OCI-LY7 (cell line): ENCODE data around the gene C18orf32. TPM values are rescaled to one million over a fixed set of nuclear protein-coding genes. Genes with fewer than 3 reads are reported as not detected.
"Not testable (repeated sequence)": the region's sequence is repeated elsewhere in the genome, so short reads cannot be mapped to it uniquely, and the experiment has no call there.

Experiments used
- BruUV-seq: library from RNA; stranded (reverse); fragments of 400-500 nt; replicated peaks from 2 replicates; lab custom pipeline; 2021; lab: Mats Ljungman, UMichigan
- CTCF ChIA-PET: fragments of 300-600 bp; sonication (Branson Sonifier 250); formaldehyde crosslinking; loops from one replicate; lab custom pipeline; 2022; ENCODE audit warnings: antibody characterized with exemption; ENCODE audit not compliant: unreplicated experiment; lab: Charles Lee
- POLR2A ChIA-PET: fragments of 300-600 bp; sonication (Branson Sonifier 250); formaldehyde crosslinking; loops from one replicate; lab custom pipeline; 2022; ENCODE audit warnings: antibody characterized with exemption; lab: Charles Lee
- DNase-seq: peaks from one replicate; pipeline ENCODE4 v3.0.0-alpha.2; 2015; ENCODE audit warnings: low spot score
- H2AFZ ChIP-seq: fragments of 200-600 bp; sonication (generic), shearing (Covaris generic); 2 replicates; pipeline ENCODE4 v1.6.1; 2014; ENCODE audit warnings: mild to moderate bottlenecking, antibody characterized with exemption, low read length, moderate library complexity
- H3K27ac ChIP-seq: fragments of 200-600 bp; sonication (generic); 2 replicates; pipeline ENCODE4 v1.5.1; 2014; ENCODE audit warnings: mixed run types, low read depth, mild to moderate bottlenecking, moderate library complexity, low read length, inconsistent platforms; ENCODE audit not compliant: poor library complexity, severe bottlenecking
- H3K36me3 ChIP-seq: fragments of 200-600 bp; sonication (generic); 2 replicates; pipeline ENCODE4 v1.6.1; 2014; ENCODE audit warnings: mild to moderate bottlenecking, antibody characterized with exemption, low read length, moderate library complexity, mixed read lengths; ENCODE audit not compliant: insufficient read depth
- H3K4me1 ChIP-seq: fragments of 200-600 bp; sonication (generic); 2 replicates; pipeline ENCODE4 v1.5.1; 2014; ENCODE audit warnings: mild to moderate bottlenecking, low read length; ENCODE audit not compliant: insufficient read depth, poor library complexity, severe bottlenecking
- H3K4me2 ChIP-seq: fragments of 200-600 bp; sonication (generic); 2 replicates; pipeline ENCODE4 v1.6.1; 2014; ENCODE audit warnings: mild to moderate bottlenecking, low read length
- H3K4me3 ChIP-seq: fragments of 200-600 bp; sonication (generic); 2 replicates; pipeline ENCODE4 v1.5.1; 2014; ENCODE audit warnings: mild to moderate bottlenecking, low read depth, low read length; ENCODE audit not compliant: poor library complexity, severe bottlenecking
- H3K79me2 ChIP-seq: fragments of 200-600 bp; sonication (generic); 2 replicates; pipeline ENCODE4 v1.6.1; 2016; ENCODE audit warnings: low read depth, mild to moderate bottlenecking, low read length, moderate library complexity, mixed read lengths; ENCODE audit not compliant: insufficient read depth
- H3K9me2 ChIP-seq: fragments of 200-600 bp; sonication (generic); 2 replicates; pipeline ENCODE4 v1.6.1; 2016; ENCODE audit warnings: mild to moderate bottlenecking, low read length, mixed read lengths; ENCODE audit not compliant: insufficient read depth
- H3K9me3 ChIP-seq: fragments of 200-600 bp; sonication (generic); 2 replicates; pipeline ENCODE4 v1.6.1; 2014; ENCODE audit warnings: mild to moderate bottlenecking, mixed run types, low read length, mixed read lengths
- H4K20me1 ChIP-seq: fragments of 200-600 bp; sonication (generic); 2 replicates; pipeline ENCODE4 v1.6.1; 2014; ENCODE audit warnings: mild to moderate bottlenecking, antibody characterized with exemption, low read length, moderate library complexity, mixed read lengths; ENCODE audit not compliant: insufficient read depth
- CTCF ChIP-seq: fragments of 200-600 bp; sonication (generic); conservative IDR thresholded peaks from 2 replicates; pipeline ENCODE4 v1.5.1; 2014; ENCODE audit warnings: mild to moderate bottlenecking, antibody characterized with exemption, low read length, moderate library complexity, mixed read lengths
- EZH2phosphoT487 ChIP-seq: fragments of 200-600 bp; sonication (generic); IDR thresholded peaks from 2 replicates; pipeline ENCODE4 v1.6.1; 2018; ENCODE audit warnings: low read depth, borderline replicate concordance, mild to moderate bottlenecking, mixed run types, antibody characterized with exemption, low read length, moderate library complexity, mixed read lengths
- intact Hi-C: fragments of 100-400 bp; cut with micrococcal nuclease; formaldehyde crosslinking; loops from one replicate; pipeline ENCODE4 v1.10.0; 2022; ENCODE audit not compliant: unreplicated experiment
- total RNA-seq, 2 experiments: library from RNA; depleted of rRNA in 1 of 2; stranded (reverse); fragments of >200 nt in 1 of 2; shearing (Covaris generic) in 1 of 2; gene quantifications; 2 replicates each; pipeline ENCODE4 v1.2.3, GENCODE V29; 2014 to 2022

Gene C18orf32
- total RNA-seq, 2 experiments from 2014 or later, result 6.8 to 11.1 TPM

DNA sequence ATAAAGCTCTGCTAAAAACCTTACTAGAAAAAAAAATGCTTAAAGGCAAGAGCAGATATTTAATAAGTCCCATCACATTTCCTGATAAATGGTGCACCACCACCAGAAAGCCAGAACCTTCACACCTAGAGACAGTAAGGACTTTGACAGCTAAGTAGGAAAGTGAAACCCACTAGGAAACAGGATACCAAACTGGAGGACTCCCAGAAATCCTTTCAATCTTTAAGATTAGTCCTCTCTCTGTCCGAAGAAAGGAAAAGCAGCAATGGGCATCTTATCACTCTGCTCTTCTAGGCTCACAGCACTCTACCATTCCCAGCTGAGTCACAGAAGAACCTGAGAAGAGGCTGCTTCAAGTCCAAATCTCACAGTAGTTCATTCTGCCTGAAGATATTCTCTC lies 30.2 kb downstream of the C18orf32 start:
- ChIA-PET POLR2A (no interaction called here), CTCF (interaction anchor here (1.0 kb wide), 1 partner anchor 10 kb away, joined by 3 read pairs; no protein-coding TSS in a partner anchor)
- no TSS peak for BruUV-seq
- peaks cover 47% of the 10 kb centered on the region for H3K4me1 ChIP-seq
- no peak for DNase-seq
- H3K4me2 ChIP-seq, result peak overlapping the region; percentile 90
- no peaks in the 10 kb centered on the region for H3K9me2 ChIP-seq
- H3K79me2 ChIP-seq, result peaks cover 57% of the 10 kb centered on the region
- H3K4me3 ChIP-seq, result no peak overlapping the region
- intact Hi-C loops, result loop anchor here (10.0 kb wide), 1 partner anchor 782 kb away; no protein-coding TSS in a partner anchor
- H3K27ac ChIP-seq, result no peak overlapping the region
- no peak overlapping the region for H2AFZ ChIP-seq
- no peaks in the 10 kb centered on the region for H3K9me3 ChIP-seq
- H4K20me1 ChIP-seq, result peaks cover 10% of the 10 kb centered on the region; the same call in 1 of the 2 replicates
- TF ChIP-seq EZH2phosphoT487, result no peak
- no peak for TF ChIP-seq CTCF
- peaks cover 31% of the 10 kb centered on the region for H3K36me3 ChIP-seq

DNA sequence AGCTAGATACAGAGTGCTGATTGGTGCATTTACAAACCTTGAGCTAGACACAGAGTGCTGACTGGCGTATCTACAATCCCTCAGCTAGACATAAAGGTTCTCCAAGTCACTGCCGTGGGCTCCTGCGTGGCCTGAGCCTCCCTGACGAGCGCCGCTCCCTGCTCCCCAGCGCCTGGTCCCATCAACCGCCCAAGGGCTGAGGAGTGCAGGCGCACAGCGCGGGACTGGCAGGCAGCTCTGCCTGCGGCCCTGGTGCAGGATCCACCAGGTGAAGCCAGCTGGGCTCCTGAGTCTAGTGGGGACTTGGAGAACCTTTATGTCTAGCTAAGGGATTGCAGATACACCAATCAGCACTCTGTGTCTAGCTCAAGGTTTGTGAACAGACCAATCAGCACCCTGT lies 34.5 kb downstream of the C18orf32 start:
- Histone ChIP-seq H3K9me3 (0 out of 2 replicates have a peak, but pooled peaks cover 12% of the 10 kb centered on the region), H3K36me3 (peaks cover 49% of the 10 kb centered on the region), H3K79me2 (peaks cover 68% of the 10 kb centered on the region), H3K4me1 (peaks cover 52% of the 10 kb centered on the region)
- H4K20me1 ChIP-seq, BruUV-seq, CTCF ChIA-PET, H3K4me3 ChIP-seq, H3K9me2 ChIP-seq, DNase-seq, H3K4me2 ChIP-seq, H3K27ac ChIP-seq, H2AFZ ChIP-seq: not testable (repeated sequence)
- intact Hi-C loops, result loop anchor here (10.0 kb wide), 1 partner anchor 778 kb away; no protein-coding TSS in a partner anchor
- POLR2A ChIA-PET, result interaction anchor here (3.4 kb wide), 1 partner anchor 8 kb away, joined by 14 read pairs; the partner anchor contains the start of gene DYM

GRCh38 chr18:49447810-49448745 lies 39.0 kb downstream of the C18orf32 start:
- Histone ChIP-seq H3K36me3 (peaks cover 31% of the 10 kb centered on the region), H3K4me2 (no peak overlapping the region), H3K9me2 (no peaks in the 10 kb centered on the region), H2AFZ (no peak overlapping the region), H3K4me3 (no peak overlapping the region), H3K79me2 (peaks cover 54% of the 10 kb centered on the region), H3K9me3 (0 out of 2 replicates have a peak, but pooled peaks cover 12% of the 10 kb centered on the region), H3K4me1 (peaks cover 29% of the 10 kb centered on the region), H3K27ac (peak overlapping the region; percentile 15), H4K20me1 (no peaks in the 10 kb centered on the region)
- CTCF ChIA-PET, result no interaction called here
- TF ChIP-seq EZH2phosphoT487 (no peak), CTCF (peak; percentile 72)
- DNase-seq, result peak; percentile 56
- POLR2A ChIA-PET, result no interaction called here
- intact Hi-C loops, result loop anchor here (5.0 kb wide), 1 partner anchor 426 kb away; no protein-coding TSS in a partner anchor
- no TSS peak for BruUV-seq
